ENCODE data around the gene P2RY14.

The P2RY14 gene

DNA sequence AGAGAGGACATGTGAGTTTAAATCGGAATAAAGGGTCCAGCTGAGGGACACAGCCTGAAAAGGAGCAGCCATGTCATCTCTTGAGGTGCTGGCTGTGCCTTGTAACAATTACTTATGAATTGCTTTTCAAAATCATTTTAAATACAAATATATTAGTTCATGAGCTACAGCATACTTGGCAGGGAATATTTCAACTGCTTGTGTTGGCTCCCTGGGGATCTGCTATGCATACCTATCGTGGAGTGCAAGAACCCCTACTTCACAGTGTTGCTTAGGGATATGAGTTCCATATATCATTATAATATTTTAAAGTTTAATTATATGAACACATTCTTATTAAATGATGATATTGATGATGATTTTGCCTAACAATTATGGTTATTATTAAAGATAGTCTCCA, 19.1 kb upstream of the P2RY14 start:
- Histone ChIP-seq H3K4me2 (ENCODE audit: low read length) (no peak overlapping the region), H3K27me3 (ENCODE audit: low read depth, low read length) (no peaks in the 10 kb centered on the region), H2AFZ (ENCODE audit: low read depth, low read length) (no peak overlapping the region), H3K36me3 (replicated peaks; ENCODE audit: low read depth, low read length) (no peaks in the 10 kb centered on the region), H3K4me1 (ENCODE audit: low read length) (no peaks in the 10 kb centered on the region), H3K9ac (ENCODE audit: low read length) (no peak overlapping the region), H3K9me3 (ENCODE audit: insufficient read depth, low read length) (no peaks in the 10 kb centered on the region), H3K79me2 (ENCODE audit: low read length) (no peaks in the 10 kb centered on the region), H3K27ac (ENCODE audit: low read length) (no peak overlapping the region), H4K20me1 (ENCODE audit: insufficient read depth, low read length) (no peaks in the 10 kb centered on the region), H3K4me3 (ENCODE audit: low read length) (no peak overlapping the region)
- TF ChIP-seq, protein P1, sequence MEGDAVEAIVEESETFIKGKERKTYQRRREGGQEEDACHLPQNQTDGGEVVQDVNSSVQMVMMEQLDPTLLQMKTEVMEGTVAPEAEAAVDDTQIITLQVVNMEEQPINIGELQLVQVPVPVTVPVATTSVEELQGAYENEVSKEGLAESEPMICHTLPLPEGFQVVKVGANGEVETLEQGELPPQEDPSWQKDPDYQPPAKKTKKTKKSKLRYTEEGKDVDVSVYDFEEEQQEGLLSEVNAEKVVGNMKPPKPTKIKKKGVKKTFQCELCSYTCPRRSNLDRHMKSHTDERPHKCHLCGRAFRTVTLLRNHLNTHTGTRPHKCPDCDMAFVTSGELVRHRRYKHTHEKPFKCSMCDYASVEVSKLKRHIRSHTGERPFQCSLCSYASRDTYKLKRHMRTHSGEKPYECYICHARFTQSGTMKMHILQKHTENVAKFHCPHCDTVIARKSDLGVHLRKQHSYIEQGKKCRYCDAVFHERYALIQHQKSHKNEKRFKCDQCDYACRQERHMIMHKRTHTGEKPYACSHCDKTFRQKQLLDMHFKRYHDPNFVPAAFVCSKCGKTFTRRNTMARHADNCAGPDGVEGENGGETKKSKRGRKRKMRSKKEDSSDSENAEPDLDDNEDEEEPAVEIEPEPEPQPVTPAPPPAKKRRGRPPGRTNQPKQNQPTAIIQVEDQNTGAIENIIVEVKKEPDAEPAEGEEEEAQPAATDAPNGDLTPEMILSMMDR (IDR thresholded peaks at IDR 0.05; ENCODE audit: low read depth, low read length): no peak

- Histone ChIP-seq H3K9me3 (ENCODE audit: insufficient read depth, low read length) (no peaks in the 10 kb centered on the region), H3K4me3 (ENCODE audit: low read length) (no peak overlapping the region), H3K27me3 (ENCODE audit: low read depth, low read length) (no peaks in the 10 kb centered on the region), H2AFZ (ENCODE audit: low read depth, low read length) (no peak overlapping the region), H3K27ac (ENCODE audit: low read length) (no peak overlapping the region), H3K79me2 (ENCODE audit: low read length) (no peaks in the 10 kb centered on the region), H3K4me2 (ENCODE audit: low read length) (no peak overlapping the region), H3K4me1 (ENCODE audit: low read length) (no peaks in the 10 kb centered on the region), H3K9ac (ENCODE audit: low read length) (no peak overlapping the region), H4K20me1 (ENCODE audit: insufficient read depth, low read length) (no peaks in the 10 kb centered on the region), H3K36me3 (replicated peaks; ENCODE audit: low read depth, low read length) (no peaks in the 10 kb centered on the region)
- no peak for TF ChIP-seq EZH2phosphoT487 (IDR thresholded peaks at IDR 0.05; ENCODE audit: low read depth)
- TF ChIP-seq, protein P1 (IDR thresholded peaks at IDR 0.05; ENCODE audit: low read depth, low read length): no peak
Observed at GRCh38 chr3:151296226-151296625, 17.9 kb upstream of the P2RY14 start.

DNA sequence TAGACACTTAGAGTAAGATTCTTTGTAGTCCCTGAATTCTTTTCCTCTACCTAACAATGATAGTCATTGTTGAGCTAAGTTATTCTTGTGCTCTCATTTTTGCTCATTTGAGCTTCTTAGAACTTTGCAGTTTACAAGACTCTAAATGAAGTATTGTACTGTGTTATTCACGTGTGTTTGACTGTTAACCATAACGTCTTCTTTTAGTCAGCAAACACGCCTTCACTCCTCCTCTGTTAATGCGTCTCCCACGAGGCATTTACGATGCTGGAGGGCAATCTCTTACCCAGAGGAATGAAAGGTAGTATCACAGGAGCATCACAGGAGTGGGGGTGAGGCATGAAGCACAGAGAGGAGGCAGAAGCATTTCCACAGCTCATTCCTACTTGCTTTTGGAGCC, 14.8 kb upstream of the P2RY14 start:
- H3K4me1 ChIP-seq (ENCODE audit: low read length): peaks cover 12% of the 10 kb centered on the region
- no peak for TF ChIP-seq EZH2phosphoT487 (IDR thresholded peaks at IDR 0.05; ENCODE audit: low read depth)
- TF ChIP-seq, protein P1 (IDR thresholded peaks at IDR 0.05; ENCODE audit: low read depth, low read length): no peak
- H3K27me3 ChIP-seq (ENCODE audit: low read depth, low read length): no peaks in the 10 kb centered on the region
- no peak overlapping the region for H3K9ac ChIP-seq (ENCODE audit: low read length)
- H2AFZ ChIP-seq (ENCODE audit: low read depth, low read length): no peak overlapping the region
- H3K4me2 ChIP-seq (ENCODE audit: low read length): no peak overlapping the region
- no peak overlapping the region for H3K27ac ChIP-seq (ENCODE audit: low read length)
- H3K9me3 ChIP-seq (ENCODE audit: insufficient read depth, low read length): no peaks in the 10 kb centered on the region
- no peaks in the 10 kb centered on the region for H3K79me2 ChIP-seq (ENCODE audit: low read length)
- H3K36me3 ChIP-seq (replicated peaks; ENCODE audit: low read depth, low read length): no peaks in the 10 kb centered on the region
- no peaks in the 10 kb centered on the region for H4K20me1 ChIP-seq (ENCODE audit: insufficient read depth, low read length)
- no peak overlapping the region for H3K4me3 ChIP-seq (ENCODE audit: low read length)

GRCh38 chr3:151290673-151291072, 12.3 kb upstream of the P2RY14 start:
- Histone ChIP-seq H3K4me3 (ENCODE audit: low read length) (no peak overlapping the region), H3K9me3 (ENCODE audit: insufficient read depth, low read length) (no peaks in the 10 kb centered on the region), H3K9ac (ENCODE audit: low read length) (no peak overlapping the region), H3K4me1 (ENCODE audit: low read length) (peaks cover 12% of the 10 kb centered on the region), H3K79me2 (ENCODE audit: low read length) (no peaks in the 10 kb centered on the region), H2AFZ (ENCODE audit: low read depth, low read length) (no peak overlapping the region), H3K27me3 (ENCODE audit: low read depth, low read length) (no peaks in the 10 kb centered on the region), H3K27ac (ENCODE audit: low read length) (no peak overlapping the region), H3K4me2 (ENCODE audit: low read length) (no peak overlapping the region), H3K36me3 (replicated peaks; ENCODE audit: low read depth, low read length) (no peaks in the 10 kb centered on the region), H4K20me1 (ENCODE audit: insufficient read depth, low read length) (no peaks in the 10 kb centered on the region)
- no peak for TF ChIP-seq EZH2phosphoT487 (IDR thresholded peaks at IDR 0.05; ENCODE audit: low read depth)
- TF ChIP-seq, protein P1 (IDR thresholded peaks at IDR 0.05; ENCODE audit: low read depth, low read length): peak; percentile 70
